Upper lobe of left lung (tissue), 6 donors: ENCODE results near the gene PAH. TPM values are rescaled to one million over a fixed set of nuclear protein-coding genes. Genes with fewer than 3 reads are reported as not detected.

ENCODE experiments used
- ATAC-seq, 2 donors: fragments of 200-7000 bp; cut with Tn5 transposase; one replicate each; pipeline ENCODE4 v1.9.1; 2022; ENCODE audit warnings: mild to moderate bottlenecking in 2 of 2, moderate library complexity in 2 of 2; ENCODE audit not compliant: low FRiP score in 2 of 2
- DNase-seq, 2 donors: peaks; one replicate each; pipeline ENCODE4 v3.0.0-alpha.2; 2019 to 2020
- H3K27ac ChIP-seq, 4 donors: fragments of 200-600 bp; sonication (generic); one replicate each; pipeline ENCODE4 v1.5.1; 2016 to 2019
- H3K27me3 ChIP-seq, 4 donors: fragments of 200-600 bp; sonication (generic); one replicate each; pipeline ENCODE4 v1.5.1; 2017 to 2019
- H3K36me3 ChIP-seq, 4 donors: fragments of 200-600 bp; sonication (generic); one replicate each; pipeline ENCODE4 v1.5.1; 2016 to 2019
- H3K4me1 ChIP-seq, 4 donors: fragments of 200-600 bp; sonication (generic); one replicate each; pipeline ENCODE4 v1.5.1; 2018 to 2019
- H3K4me3 ChIP-seq, 4 donors: fragments of 200-600 bp; sonication (generic); one replicate each; pipeline ENCODE4 v1.5.1; 2017 to 2019; ENCODE audit warnings: mild to moderate bottlenecking in 2 of 4, moderate library complexity in 1 of 4
- H3K9me3 ChIP-seq, 4 donors: fragments of 200-600 bp; sonication (generic); one replicate each; pipeline ENCODE4 v1.5.1; 2018 to 2019
- CTCF ChIP-seq, 6 experiments: fragments of 450-650 bp in 4 of 6; fragments of 200-600 bp in 2 of 6; sonication (generic) in 2 of 6; IDR thresholded peaks; one replicate each; pipeline ENCODE4 v1.5.1; 2016 to 2019; ENCODE audit warnings: antibody characterized with exemption in 6 of 6
- EP300 ChIP-seq, 4 donors: sonication (generic); formaldehyde crosslinking; IDR thresholded peaks; one replicate each; pipeline ENCODE4 v1.5.1; 2017; ENCODE audit warnings: antibody characterized with exemption in 4 of 4, control low read depth in 2 of 4
- POLR2A ChIP-seq, 4 donors: fragments of 450-650 bp; IDR thresholded peaks; one replicate each; pipeline ENCODE4 v1.5.1; 2016 to 2017; ENCODE audit warnings: antibody characterized with exemption in 4 of 4, mild to moderate bottlenecking in 2 of 4
- POLR2AphosphoS5 ChIP-seq, 2 donors: sonication (generic); formaldehyde crosslinking; IDR thresholded peaks; one replicate each; pipeline ENCODE4 v1.5.1; 2017; ENCODE audit warnings: antibody characterized with exemption in 2 of 2
- WGBS, 2 donors: methylation state at CpG; one replicate each; pipeline ENCODE4 v1.1.5; 2017 to 2018; 5-methylcytosine and 5-hydroxymethylcytosine counted together
- total RNA-seq, 6 donors: library from RNA; depleted of rRNA in 4 of 6; stranded (reverse); fragments of >200 nt in 4 of 6; gene quantifications; one replicate each; pipeline versions ENCODE4 v1.1.0 to v1.2.1, GENCODE V29; 2016 to 2021
- donor health status: DM: no; HTN: no; CAD: no; lungs with moderate emphysema.
- donor health status: DM: no; HTN: yes; CAD: no; lungs with severe emphysema.

The PAH gene
- total RNA-seq, 6 donors from 2014 or later, result 0.89 to 1.2 TPM; not detected in 4

DNA sequence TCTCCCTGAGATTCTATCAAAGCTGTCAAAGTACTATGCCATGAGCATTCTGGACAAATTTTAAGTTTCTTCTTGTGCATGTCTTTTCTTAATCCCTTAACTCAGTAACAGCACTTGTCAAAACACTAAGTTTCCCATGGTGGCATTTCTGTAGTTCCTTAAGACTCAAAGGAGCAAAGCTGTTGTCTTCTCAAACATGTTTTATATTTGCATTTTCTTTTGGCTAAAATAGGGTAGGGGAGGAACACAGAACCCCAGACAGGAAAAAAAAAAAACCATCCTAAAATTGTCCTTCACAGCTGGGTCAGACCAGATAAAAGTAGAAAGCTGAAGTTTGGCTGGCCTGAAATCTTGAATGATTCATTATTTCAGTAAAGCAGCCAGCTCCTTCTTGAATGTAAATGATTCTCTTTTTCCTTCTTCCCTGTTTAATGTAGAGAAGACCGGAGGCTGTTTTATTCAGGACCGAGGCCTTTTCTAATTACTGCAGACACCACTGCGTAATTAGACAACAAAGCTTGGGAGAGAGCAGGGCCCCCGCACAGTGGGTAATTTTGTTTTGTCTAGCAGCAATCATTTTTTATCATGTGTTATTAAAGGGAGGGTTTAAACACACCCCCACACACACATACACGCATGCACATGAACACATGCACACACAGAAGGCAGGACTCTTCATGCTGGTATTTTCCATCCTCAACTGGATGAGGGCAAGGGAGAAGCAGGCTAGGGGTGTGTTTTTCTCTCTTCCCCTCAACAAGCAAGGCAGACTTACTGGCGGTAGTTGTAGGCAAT lies 51.0 kb downstream of the PAH start:
- TF ChIP-seq POLR2AphosphoS5 (IDR thresholded peaks at IDR 0.05) (no peak), EP300 (IDR thresholded peaks at IDR 0.05) (no peak), CTCF (IDR thresholded peaks at IDR 0.05) (no peak)
- Histone ChIP-seq H3K4me3 (no peak overlapping the region), H3K27me3 (no peaks in the 10 kb centered on the region), H3K4me1 (no peaks in the 10 kb centered on the region), H3K36me3 (no peaks in the 10 kb centered on the region), H3K27ac (no peak overlapping the region), H3K9me3 (no peaks in the 10 kb centered on the region)
- WGBS, 2 donors, result 83 to 90% methylated on average over 6 of the region's 6 CpGs
- no peak for DNase-seq
- ATAC-seq, result no peak

DNA sequence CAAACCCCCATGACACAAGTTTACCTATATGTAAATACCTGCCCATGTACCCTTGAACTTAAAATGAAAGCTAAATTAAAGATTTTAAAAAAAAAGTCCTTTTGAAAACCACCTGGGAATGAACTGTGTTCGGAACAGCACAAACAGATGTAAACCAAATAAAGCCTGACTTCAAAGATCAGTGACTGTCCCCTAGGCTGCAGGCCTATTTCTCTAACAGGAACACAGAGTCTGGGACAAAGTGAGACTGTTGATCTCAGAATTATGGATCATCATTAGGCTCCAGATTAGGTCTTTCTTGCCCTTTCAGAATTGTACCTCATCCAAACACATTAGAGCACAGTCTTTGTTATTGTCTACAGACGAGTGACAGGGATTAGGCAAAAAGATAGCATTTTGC lies 54.6 kb downstream of the PAH start:
- WGBS, 2 donors, result 73 to 81% methylated on average over 2 of the region's 2 CpGs
- ATAC-seq (no peak), DNase-seq (no peak)
- Histone ChIP-seq H3K36me3 (no peaks in the 10 kb centered on the region), H3K27ac (no peak overlapping the region), H3K27me3 (no peaks in the 10 kb centered on the region), H3K4me3 (no peak overlapping the region), H3K4me1 (no peaks in the 10 kb centered on the region), H3K9me3 (no peaks in the 10 kb centered on the region)
- no peak for TF ChIP-seq POLR2A (IDR thresholded peaks at IDR 0.05)
- TF ChIP-seq EP300 (IDR thresholded peaks at IDR 0.05), result no peak
- TF ChIP-seq POLR2AphosphoS5 (IDR thresholded peaks at IDR 0.05), result no peak
- TF ChIP-seq CTCF (IDR thresholded peaks at IDR 0.05), result no peak

DNA sequence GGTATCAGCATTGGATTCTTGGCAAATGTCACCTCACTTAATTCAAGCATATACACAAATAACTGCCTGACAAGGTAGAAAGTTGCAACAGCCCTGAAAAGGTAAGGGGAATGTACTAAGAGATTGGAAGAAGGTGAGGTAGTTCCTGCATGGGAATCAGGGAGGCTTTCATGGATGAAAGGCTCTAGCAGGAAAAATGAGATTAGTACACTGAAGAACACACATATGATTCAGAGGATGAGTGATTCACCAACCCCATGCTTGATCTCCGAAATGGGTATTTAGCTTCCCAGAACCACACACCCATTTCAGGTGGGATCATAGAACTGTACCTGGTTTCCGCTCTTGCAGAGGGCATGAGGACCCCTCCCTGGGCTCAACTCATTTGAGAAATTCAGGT lies 65.8 kb downstream of the PAH start:
- Histone ChIP-seq H3K4me3 (no peak overlapping the region), H3K36me3 (no peaks in the 10 kb centered on the region), H3K27ac (no peak overlapping the region), H3K4me1 (no peaks in the 10 kb centered on the region), H3K9me3 (no peaks in the 10 kb centered on the region), H3K27me3 (no peaks in the 10 kb centered on the region)
- DNase-seq, result no peak
- no peak for TF ChIP-seq CTCF (IDR thresholded peaks at IDR 0.05)
- no peak for TF ChIP-seq EP300 (IDR thresholded peaks at IDR 0.05)
- no peak for TF ChIP-seq POLR2AphosphoS5 (IDR thresholded peaks at IDR 0.05)
- no peak for TF ChIP-seq POLR2A (IDR thresholded peaks at IDR 0.05)
- no peak for ATAC-seq
- WGBS, 2 donors, result 76 to 100% methylated on average over 2 of the region's 2 CpGs

- Histone ChIP-seq H3K36me3 (no peaks in the 10 kb centered on the region), H3K9me3 (no peaks in the 10 kb centered on the region), H3K4me1 (no peaks in the 10 kb centered on the region), H3K27ac (no peak overlapping the region), H3K27me3 (no peaks in the 10 kb centered on the region), H3K4me3 (no peak overlapping the region)
- DNase-seq, result no peak
- no peak for ATAC-seq
- 58 to 75% methylated on average over 4 of the region's 4 CpGs for WGBS, 2 donors
- TF ChIP-seq EP300 (IDR thresholded peaks at IDR 0.05), result no peak
- no peak for TF ChIP-seq CTCF (IDR thresholded peaks at IDR 0.05)
- TF ChIP-seq POLR2A (IDR thresholded peaks at IDR 0.05), result no peak
- no peak for TF ChIP-seq POLR2AphosphoS5 (IDR thresholded peaks at IDR 0.05)
Observed at GRCh38 chr12:102849722-102850447, 67.2 kb downstream of the PAH start.
